ENCODE results near the gene MEGF6. TPM values are rescaled to one million over a fixed set of nuclear protein-coding genes. Genes with fewer than 3 reads are reported as not detected.

The MEGF6 gene
- total RNA-seq, 5 donors from 2014 or later (not counting 1 experiment from before 2014, with no cell fraction given): 63.3 to 213 (median 193) TPM

DNA sequence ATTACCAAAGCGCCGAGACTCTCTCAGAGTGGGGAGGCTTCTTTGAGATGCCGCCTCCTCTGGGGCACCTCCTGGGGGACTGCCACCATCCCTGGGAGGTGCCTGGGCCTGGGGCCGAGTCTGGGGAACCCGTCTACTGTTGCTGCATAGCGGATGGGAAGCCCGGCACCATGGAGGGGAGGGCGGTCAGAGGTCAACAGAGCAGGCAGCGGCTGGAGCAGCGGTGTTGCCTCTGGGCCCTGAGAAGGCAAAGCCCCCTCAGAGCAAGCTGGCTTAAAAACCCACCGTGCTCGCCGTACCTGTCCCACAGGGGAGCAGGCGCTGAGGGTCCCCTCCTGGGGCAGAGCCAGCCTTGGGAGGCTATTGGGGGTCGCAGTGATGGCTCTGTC lies 94.8 kb downstream of the MEGF6 start:
- WGBS (ENCODE audit: insufficient coverage): 78% methylated on average over 13 of the region's 15 CpGs
- Histone ChIP-seq H3K4me1 (ENCODE audit: control insufficient read depth in 1 of 2, extremely low read depth in 1 of 2, insufficient read depth in 2 of 2, low read length in 2 of 2) (peaks cover 0 to 8% of the 10 kb centered on the region in 2 experiments), H3K36me3 (ENCODE audit: control insufficient read depth in 2 of 2, extremely low read depth in 1 of 2, insufficient read depth in 1 of 2, low read length in 1 of 2) (peaks cover 0 to 6% of the 10 kb centered on the region in 2 donors), H3K27me3 (replicated peaks in 1 of 2; ENCODE audit: control insufficient read depth in 2 of 2, extremely low read depth in 1 of 2, insufficient read depth in 2 of 2, low read length in 1 of 2) (peaks cover 0 to 2% of the 10 kb centered on the region in 2 experiments), H3K9me3 (no peaks in the 10 kb centered on the region), H3K27ac (ENCODE audit: low read length) (no peak overlapping the region), H3K4me3 (ENCODE audit: control insufficient read depth in 1 of 2, extremely low read depth in 1 of 2, low read length in 1 of 2) (no peak overlapping the region)
- ATAC-seq (replicated peaks in 1 of 4) (no peak), DNase-seq (no peak)
- peaks cover 4% of the 10 kb centered on the region for H3K36me3 Mint-ChIP-seq
- POLR2A ChIA-PET: no interaction called here
- H3K27me3 Mint-ChIP-seq: no peaks in the 10 kb centered on the region
- no peak overlapping the region for H3K4me3 Mint-ChIP-seq
- H3K9me3 Mint-ChIP-seq: no peaks in the 10 kb centered on the region
- no peak overlapping the region for H3K27ac Mint-ChIP-seq
- CTCF ChIA-PET: no interaction called here
- peaks cover 0 to 2% (median 0%) of the 10 kb centered on the region in 3 donors for H3K4me1 Mint-ChIP-seq

DNA sequence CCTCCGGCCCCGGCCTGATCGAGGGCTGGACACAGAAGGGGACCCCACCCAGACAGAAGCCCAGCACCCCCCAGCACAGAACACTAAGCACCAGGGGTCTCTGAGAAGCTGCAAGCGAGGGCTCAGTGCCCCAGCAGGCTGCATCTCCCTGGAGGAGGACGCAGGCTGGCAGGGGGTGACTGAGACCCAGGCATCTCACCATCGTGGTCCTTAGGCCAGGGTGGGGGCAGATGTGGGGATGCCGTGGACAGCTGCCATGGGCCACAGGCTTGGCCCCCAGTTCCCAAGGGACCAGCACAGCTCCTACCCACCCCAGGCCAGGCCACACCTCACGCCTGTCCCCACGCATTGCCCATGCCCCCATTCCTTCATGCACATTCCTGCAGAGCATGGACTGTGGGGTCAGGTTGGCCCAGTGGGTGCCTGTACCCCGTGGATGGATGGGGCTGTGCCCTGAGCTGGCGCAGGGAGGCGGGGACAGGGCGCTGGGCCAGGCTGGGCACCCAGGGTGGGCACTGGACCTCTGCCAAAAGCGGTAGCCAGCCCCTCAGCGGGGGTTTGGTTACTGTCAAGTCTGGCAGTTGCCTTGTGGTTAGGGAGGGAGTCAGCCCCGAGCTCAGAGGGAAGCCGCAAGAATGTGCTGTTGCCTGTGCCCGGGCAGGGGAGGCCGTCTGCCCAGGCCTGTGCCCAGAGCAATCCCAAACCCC lies 95.4 kb downstream of the MEGF6 start:
- H3K36me3 ChIP-seq (ENCODE audit: control insufficient read depth in 2 of 2, extremely low read depth in 1 of 2, insufficient read depth in 1 of 2, low read length in 1 of 2): peaks cover 0 to 6% of the 10 kb centered on the region in 2 donors
- Mint-ChIP-seq H3K4me1 (peaks cover 0 to 2% (median 2%) of the 10 kb centered on the region in 3 donors), H3K27me3 (no peaks in the 10 kb centered on the region), H3K4me3 (no peak overlapping the region), H3K9me3 (no peaks in the 10 kb centered on the region), H3K27ac (no peak overlapping the region), H3K36me3 (peaks cover 4% of the 10 kb centered on the region)
- WGBS (ENCODE audit: insufficient coverage): 28% methylated on average over 10 of the region's 19 CpGs
- H3K4me1 ChIP-seq (ENCODE audit: control insufficient read depth in 1 of 2, extremely low read depth in 1 of 2, insufficient read depth in 2 of 2, low read length in 2 of 2): peaks cover 0 to 8% of the 10 kb centered on the region in 2 experiments
- ChIA-PET CTCF (no interaction called here), POLR2A (no interaction called here)
- no peak overlapping the region for H3K4me3 ChIP-seq (ENCODE audit: control insufficient read depth in 1 of 2, extremely low read depth in 1 of 2, low read length in 1 of 2)
- ATAC-seq (replicated peaks in 1 of 4) (no peak), DNase-seq (no peak)
- no peaks in the 10 kb centered on the region for H3K9me3 ChIP-seq
- no peak overlapping the region for H3K27ac ChIP-seq (ENCODE audit: low read length)
- peaks cover 0 to 2% of the 10 kb centered on the region in 2 experiments for H3K27me3 ChIP-seq (replicated peaks in 1 of 2; ENCODE audit: control insufficient read depth in 2 of 2, extremely low read depth in 1 of 2, insufficient read depth in 2 of 2, low read length in 1 of 2)

DNA sequence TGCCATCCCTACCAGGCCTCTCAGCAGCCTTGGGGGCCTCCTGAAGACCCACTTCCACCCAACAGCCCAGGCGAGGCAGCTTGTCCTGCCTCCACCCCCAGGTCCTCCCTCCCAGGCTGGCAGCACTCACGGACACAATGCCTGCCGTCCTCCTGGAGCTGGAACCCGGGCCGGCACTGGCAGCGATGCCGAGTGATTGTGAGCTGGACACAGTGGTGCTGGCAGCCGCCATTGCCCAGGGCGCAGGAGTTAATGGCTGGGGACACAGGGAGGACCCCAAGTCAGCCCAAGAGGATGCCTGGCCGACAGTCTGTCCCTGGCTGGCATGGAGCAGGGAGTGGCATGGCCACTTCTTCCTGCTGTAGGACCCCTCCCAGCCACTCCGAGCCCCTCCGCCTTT lies 96.0 kb downstream of the MEGF6 start:
- Histone ChIP-seq H3K4me1 (ENCODE audit: control insufficient read depth in 1 of 2, extremely low read depth in 1 of 2, insufficient read depth in 2 of 2, low read length in 2 of 2) (peaks cover 0 to 8% of the 10 kb centered on the region in 2 experiments), H3K9me3 (no peaks in the 10 kb centered on the region), H3K27ac (ENCODE audit: low read length) (no peak overlapping the region), H3K27me3 (replicated peaks in 1 of 2; ENCODE audit: control insufficient read depth in 2 of 2, extremely low read depth in 1 of 2, insufficient read depth in 2 of 2, low read length in 1 of 2) (peaks cover 0 to 2% of the 10 kb centered on the region in 2 experiments), H3K36me3 (ENCODE audit: control insufficient read depth in 2 of 2, extremely low read depth in 1 of 2, insufficient read depth in 1 of 2, low read length in 1 of 2) (peaks cover 0 to 6% of the 10 kb centered on the region in 2 donors), H3K4me3 (ENCODE audit: control insufficient read depth in 1 of 2, extremely low read depth in 1 of 2, low read length in 1 of 2) (no peak overlapping the region)
- H3K27ac Mint-ChIP-seq: no peak overlapping the region
- CTCF ChIA-PET: no interaction called here
- DNase-seq (no peak), ATAC-seq (replicated peaks in 1 of 4) (no peak)
- WGBS (ENCODE audit: insufficient coverage): 86% methylated on average over 12 of the region's 12 CpGs
- no peak overlapping the region for H3K4me3 Mint-ChIP-seq
- H3K27me3 Mint-ChIP-seq: no peaks in the 10 kb centered on the region
- H3K4me1 Mint-ChIP-seq: peaks cover 0 to 6% (median 2%) of the 10 kb centered on the region in 3 donors
- no peaks in the 10 kb centered on the region for H3K9me3 Mint-ChIP-seq
- H3K36me3 Mint-ChIP-seq: peaks cover 4% of the 10 kb centered on the region
- POLR2A ChIA-PET: no interaction called here

DNA sequence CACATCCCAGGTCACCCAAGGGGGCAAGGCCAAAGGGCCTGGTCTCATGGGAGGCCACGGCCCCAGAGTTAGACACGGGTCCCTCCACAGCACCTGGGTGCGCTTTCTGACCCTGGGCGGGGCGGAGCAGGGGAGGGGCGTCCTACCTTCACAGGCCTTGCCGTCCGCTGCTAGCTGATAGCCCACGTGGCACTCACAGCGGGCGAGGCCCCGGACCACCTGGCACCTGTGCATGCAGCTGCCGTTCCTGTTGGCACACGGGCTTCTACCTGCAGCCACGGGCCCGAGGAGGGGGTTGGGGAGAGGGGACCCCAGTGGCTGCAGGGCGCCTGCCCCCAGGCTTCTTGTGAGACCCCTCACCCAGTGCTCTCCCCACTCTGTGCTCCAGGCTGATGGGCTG lies 96.9 kb downstream of the MEGF6 start:
- CTCF ChIA-PET: no interaction called here
- 96% methylated on average over 9 of the region's 17 CpGs for WGBS (ENCODE audit: insufficient coverage)
- POLR2A ChIA-PET: no interaction called here
- H3K27ac ChIP-seq (ENCODE audit: low read length): no peak overlapping the region
- Mint-ChIP-seq H3K4me3 (no peak overlapping the region), H3K9me3 (no peaks in the 10 kb centered on the region), H3K27ac (no peak overlapping the region), H3K36me3 (peaks cover 4% of the 10 kb centered on the region), H3K4me1 (peaks cover 0 to 6% (median 2%) of the 10 kb centered on the region in 3 donors), H3K27me3 (no peaks in the 10 kb centered on the region)
- no peaks in the 10 kb centered on the region for H3K9me3 ChIP-seq
- peaks cover 0 to 8% of the 10 kb centered on the region in 2 experiments for H3K4me1 ChIP-seq (ENCODE audit: control insufficient read depth in 1 of 2, extremely low read depth in 1 of 2, insufficient read depth in 2 of 2, low read length in 2 of 2)
- DNase-seq: no peak
- no peak for ATAC-seq (replicated peaks in 1 of 4)
- peaks cover 0 to 6% of the 10 kb centered on the region in 2 donors for H3K36me3 ChIP-seq (ENCODE audit: control insufficient read depth in 2 of 2, extremely low read depth in 1 of 2, insufficient read depth in 1 of 2, low read length in 1 of 2)
- H3K27me3 ChIP-seq (replicated peaks in 1 of 2; ENCODE audit: control insufficient read depth in 2 of 2, extremely low read depth in 1 of 2, insufficient read depth in 2 of 2, low read length in 1 of 2): peaks cover 0 to 2% of the 10 kb centered on the region in 2 experiments
- H3K4me3 ChIP-seq (ENCODE audit: control insufficient read depth in 1 of 2, extremely low read depth in 1 of 2, low read length in 1 of 2): no peak overlapping the region

DNA sequence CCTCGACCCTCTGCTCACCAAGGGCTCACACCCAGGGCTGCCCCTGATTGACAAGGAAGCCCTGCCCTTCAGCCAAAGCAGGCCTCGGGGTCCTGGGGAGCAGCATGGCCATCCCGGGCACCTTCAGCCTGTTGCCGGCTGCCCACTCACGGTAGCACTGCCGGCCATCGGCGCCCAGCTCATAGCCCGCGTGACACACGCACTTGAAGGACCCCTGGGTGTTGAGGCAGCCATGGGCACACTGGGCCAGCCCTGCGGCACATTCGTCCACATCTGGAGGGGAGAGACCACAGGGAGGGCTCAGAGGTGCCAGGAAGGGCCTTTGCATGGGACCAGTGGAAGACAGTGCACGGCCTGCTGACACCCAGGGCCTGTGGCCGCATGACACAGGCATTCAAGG lies 99.5 kb downstream of the MEGF6 start:
- H3K4me3 Mint-ChIP-seq: no peak overlapping the region
- 94% methylated on average over 14 of the region's 15 CpGs for WGBS (ENCODE audit: insufficient coverage)
- no peak overlapping the region for H3K4me3 ChIP-seq (ENCODE audit: control insufficient read depth in 1 of 2, extremely low read depth in 1 of 2, low read length in 1 of 2)
- no peaks in the 10 kb centered on the region for H3K27me3 Mint-ChIP-seq
- peaks cover 13% of the 10 kb centered on the region for H3K36me3 Mint-ChIP-seq
- no peak for DNase-seq
- CTCF ChIA-PET: no interaction called here
- H3K27ac ChIP-seq (ENCODE audit: low read length): no peak overlapping the region
- no peaks in the 10 kb centered on the region for H3K9me3 Mint-ChIP-seq
- peaks cover 0 to 2% of the 10 kb centered on the region in 2 experiments for H3K27me3 ChIP-seq (replicated peaks in 1 of 2; ENCODE audit: control insufficient read depth in 2 of 2, extremely low read depth in 1 of 2, insufficient read depth in 2 of 2, low read length in 1 of 2)
- peaks cover 0 to 8% of the 10 kb centered on the region in 2 experiments for H3K4me1 ChIP-seq (ENCODE audit: control insufficient read depth in 1 of 2, extremely low read depth in 1 of 2, insufficient read depth in 2 of 2, low read length in 2 of 2)
- peaks cover 5 to 10% of the 10 kb centered on the region in 2 donors for H3K36me3 ChIP-seq (ENCODE audit: control insufficient read depth in 2 of 2, extremely low read depth in 1 of 2, insufficient read depth in 1 of 2, low read length in 1 of 2)
- H3K4me1 Mint-ChIP-seq: peaks cover 0 to 6% (median 2%) of the 10 kb centered on the region in 3 donors
- no peak overlapping the region for H3K27ac Mint-ChIP-seq
- POLR2A ChIA-PET: no interaction called here
- no peaks in the 10 kb centered on the region for H3K9me3 ChIP-seq
- ATAC-seq (replicated peaks in 1 of 4): no peak

DNA sequence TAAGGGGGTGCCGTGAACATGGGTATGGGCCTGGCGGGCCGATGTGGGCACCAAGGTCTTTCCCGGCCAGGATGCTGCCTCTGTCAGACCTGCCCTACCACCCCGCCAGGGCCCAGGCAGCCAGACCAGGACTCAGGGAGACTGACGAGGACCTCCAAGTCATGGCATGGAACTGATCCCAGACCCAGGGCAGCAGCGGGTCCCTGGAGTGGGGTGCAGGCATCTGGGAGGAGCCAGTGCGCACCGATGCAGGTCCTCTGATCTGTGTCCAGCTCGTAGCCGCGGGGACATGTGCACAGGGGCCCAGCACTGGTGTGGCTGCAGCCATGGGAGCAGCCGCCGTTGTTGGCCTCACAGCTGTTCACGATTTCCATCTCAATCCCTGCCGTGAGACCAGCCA lies 100.0 kb downstream of the MEGF6 start:
- ChIA-PET POLR2A (no interaction called here), CTCF (no interaction called here)
- no peaks in the 10 kb centered on the region for H3K9me3 Mint-ChIP-seq
- H3K27me3 ChIP-seq (replicated peaks in 1 of 2; ENCODE audit: control insufficient read depth in 2 of 2, extremely low read depth in 1 of 2, insufficient read depth in 2 of 2, low read length in 1 of 2): no peaks in the 10 kb centered on the region
- no peak overlapping the region for H3K27ac Mint-ChIP-seq
- H3K4me1 ChIP-seq (ENCODE audit: control insufficient read depth in 1 of 2, extremely low read depth in 1 of 2, insufficient read depth in 2 of 2, low read length in 2 of 2): peaks cover 0 to 3% of the 10 kb centered on the region in 2 experiments
- peaks cover 0 to 6% (median 2%) of the 10 kb centered on the region in 3 donors for H3K4me1 Mint-ChIP-seq
- no peak overlapping the region for H3K4me3 Mint-ChIP-seq
- no peaks in the 10 kb centered on the region for H3K9me3 ChIP-seq
- no peak for ATAC-seq (replicated peaks in 1 of 4)
- H3K36me3 Mint-ChIP-seq: peaks cover 13% of the 10 kb centered on the region
- H3K27ac ChIP-seq (ENCODE audit: low read length): no peak overlapping the region
- H3K36me3 ChIP-seq (ENCODE audit: control insufficient read depth in 2 of 2, extremely low read depth in 1 of 2, insufficient read depth in 1 of 2, low read length in 1 of 2): peaks cover 5 to 10% of the 10 kb centered on the region in 2 donors
- WGBS (ENCODE audit: insufficient coverage): 92% methylated on average over 16 of the region's 16 CpGs
- no peak overlapping the region for H3K4me3 ChIP-seq (ENCODE audit: control insufficient read depth in 1 of 2, extremely low read depth in 1 of 2, low read length in 1 of 2)
- no peaks in the 10 kb centered on the region for H3K27me3 Mint-ChIP-seq
- DNase-seq: no peak
